Endothelial cell (in vitro differentiated cells): ENCODE measurements around the gene CAV2. TPM values are rescaled to one million over a fixed set of nuclear protein-coding genes. Genes with fewer than 3 reads are reported as not detected.

Experiments
- DNase-seq: peaks from one replicate; pipeline ENCODE4 v3.0.0; 2021; ENCODE audit warnings: low spot score
- H3K27ac Mint-ChIP-seq: one replicate; pipeline ENCODE4 v1.8.0; 2021; ENCODE audit warnings: mixed read lengths, inconsistent platforms; ENCODE audit not compliant: unreplicated experiment
- H3K27me3 Mint-ChIP-seq: one replicate; pipeline ENCODE4 v1.8.0; 2021; ENCODE audit warnings: mild to moderate bottlenecking, moderate library complexity, mixed read lengths, inconsistent platforms; ENCODE audit not compliant: unreplicated experiment
- H3K36me3 Mint-ChIP-seq: one replicate; pipeline ENCODE4 v1.8.0; 2021; ENCODE audit warnings: mild to moderate bottlenecking, low read depth, mixed read lengths, inconsistent platforms; ENCODE audit not compliant: unreplicated experiment
- H3K4me1 Mint-ChIP-seq: one replicate; pipeline ENCODE4 v1.8.0; 2021; ENCODE audit warnings: mild to moderate bottlenecking, mixed read lengths, inconsistent platforms; ENCODE audit not compliant: unreplicated experiment
- H3K4me3 Mint-ChIP-seq: one replicate; pipeline ENCODE4 v1.8.0; 2021; ENCODE audit warnings: mild to moderate bottlenecking, mixed read lengths, inconsistent platforms; ENCODE audit not compliant: unreplicated experiment
- H3K9me3 Mint-ChIP-seq: one replicate; pipeline ENCODE4 v1.8.0; 2021; ENCODE audit warnings: mixed read lengths, inconsistent platforms; ENCODE audit not compliant: unreplicated experiment
- CTCF ChIP-seq: fragments of 200-600 bp; sonication (generic); IDR thresholded peaks from one replicate; pipeline ENCODE4 v1.5.0; 2021; ENCODE audit warnings: antibody characterized with exemption; ENCODE audit not compliant: unreplicated experiment
- total RNA-seq: library from RNA; stranded (reverse); fragmentation: NEBNext Ultra II Directional; extraction: Animal tissue kit (Norgen Biotek cat#: 25700); gene quantifications from one replicate; pipeline ENCODE4 v1.2.1, GENCODE V29; 2021; ENCODE audit not compliant: unreplicated experiment

Gene CAV2
- total RNA-seq, 1 donor from 2014 or later: 35.5 TPM

- H3K4me1 Mint-ChIP-seq: peaks cover 21% of the 10 kb centered on the region
- H3K4me3 Mint-ChIP-seq: no peak overlapping the region
- no peaks in the 10 kb centered on the region for H3K9me3 Mint-ChIP-seq
- H3K27me3 Mint-ChIP-seq: no peaks in the 10 kb centered on the region
- DNase-seq: no peak
- no peak for TF ChIP-seq CTCF
- H3K27ac Mint-ChIP-seq: no peak overlapping the region
- peaks cover 10% of the 10 kb centered on the region for H3K36me3 Mint-ChIP-seq
Measured at GRCh38 chr7:116509982-116510579, 10.5 kb downstream of the CAV2 start.

- no peak for TF ChIP-seq CTCF
- Mint-ChIP-seq H3K4me3 (no peak overlapping the region), H3K4me1 (peaks cover 19% of the 10 kb centered on the region), H3K36me3 (peaks cover 3% of the 10 kb centered on the region), H3K27me3 (no peaks in the 10 kb centered on the region), H3K9me3 (no peaks in the 10 kb centered on the region), H3K27ac (no peak overlapping the region)
- DNase-seq: no peak
Measured at GRCh38 chr7:116510795-116511194, 11.3 kb downstream of the CAV2 start.

- Mint-ChIP-seq H3K27ac (peak overlapping the region; percentile 33), H3K4me1 (peaks cover 16% of the 10 kb centered on the region), H3K4me3 (no peak overlapping the region), H3K36me3 (no peaks in the 10 kb centered on the region), H3K27me3 (no peaks in the 10 kb centered on the region), H3K9me3 (no peaks in the 10 kb centered on the region)
- DNase-seq: no peak
- no peak for TF ChIP-seq CTCF
Measured at GRCh38 chr7:116511552-116512519, 12.3 kb downstream of the CAV2 start.

- H3K4me3 Mint-ChIP-seq: no peak overlapping the region
- no peaks in the 10 kb centered on the region for H3K9me3 Mint-ChIP-seq
- H3K27me3 Mint-ChIP-seq: no peaks in the 10 kb centered on the region
- H3K4me1 Mint-ChIP-seq: peaks cover 16% of the 10 kb centered on the region
- no peak for TF ChIP-seq CTCF
- H3K27ac Mint-ChIP-seq: no peak overlapping the region
- no peaks in the 10 kb centered on the region for H3K36me3 Mint-ChIP-seq
- no peak for DNase-seq
Measured at GRCh38 chr7:116512520-116513188, 13.1 kb downstream of the CAV2 start.
